ENCODE data around the gene C2CD4B.

Gene C2CD4B

GRCh38 chr15:62165104-62165792 lies at the start of gene C2CD4B:
Gene C2CD4B (minus strand): TSS chr15:62165285. CDS start chr15:62164984, 301 bp downstream.
- DNase-seq (ENCODE audit: low read depth), result peak; percentile 38
- TF ChIP-seq CTCF (IDR thresholded peaks at IDR 0.05; ENCODE audit: control insufficient read depth, extremely low read depth, insufficient read depth), result no peak
- H3K4me3 ChIP-seq (ENCODE audit: low read depth, low read length), result no peak within 1 kb of the TSS

GRCh38 chr15:62212741-62213140 lies 47.7 kb upstream of the C2CD4B start:
- no peak for TF ChIP-seq CTCF (IDR thresholded peaks at IDR 0.05; ENCODE audit: control insufficient read depth, extremely low read depth, insufficient read depth)
- no peak overlapping the region for H3K4me3 ChIP-seq (ENCODE audit: low read depth, low read length)
- DNase-seq (ENCODE audit: low read depth), result no peak

- H3K4me3 ChIP-seq (ENCODE audit: low read depth, low read length), result no peak overlapping the region
- DNase-seq (ENCODE audit: low read depth), result no peak
- TF ChIP-seq CTCF (IDR thresholded peaks at IDR 0.05; ENCODE audit: control insufficient read depth, extremely low read depth, insufficient read depth), result no peak
These were observed 46.3 kb upstream of the C2CD4B start for GRCh38 chr15:62211348-62211747.

- no peak overlapping the region for H3K4me3 ChIP-seq (ENCODE audit: low read depth, low read length)
- DNase-seq (ENCODE audit: low read depth), result no peak
- no peak for TF ChIP-seq CTCF (IDR thresholded peaks at IDR 0.05; ENCODE audit: control insufficient read depth, extremely low read depth, insufficient read depth)
These were observed 44.7 kb upstream of the C2CD4B start for GRCh38 chr15:62209821-62210220.

- H3K4me3 ChIP-seq (ENCODE audit: low read depth, low read length), result no peak overlapping the region
- TF ChIP-seq CTCF (IDR thresholded peaks at IDR 0.05; ENCODE audit: control insufficient read depth, extremely low read depth, insufficient read depth), result no peak
These were observed 44.2 kb upstream of the C2CD4B start for GRCh38 chr15:62209322-62209721.

GRCh38 chr15:62208884-62209283 lies 43.8 kb upstream of the C2CD4B start:
- H3K4me3 ChIP-seq (ENCODE audit: low read depth, low read length), result no peak overlapping the region
- TF ChIP-seq CTCF (IDR thresholded peaks at IDR 0.05; ENCODE audit: control insufficient read depth, extremely low read depth, insufficient read depth), result no peak
- no peak for DNase-seq (ENCODE audit: low read depth)

More at GRCh38 chr15:62209322-62209721, 44.2 kb upstream of the C2CD4B start:
- DNase-seq (ENCODE audit: low read depth), result no peak

- no peak for TF ChIP-seq CTCF (IDR thresholded peaks at IDR 0.05; ENCODE audit: control insufficient read depth, extremely low read depth, insufficient read depth)
- no peak overlapping the region for H3K4me3 ChIP-seq (ENCODE audit: low read depth, low read length)
- DNase-seq (ENCODE audit: low read depth), result no peak
These were observed 43.3 kb upstream of the C2CD4B start for GRCh38 chr15:62208367-62208766.
